Mammary epithelial cell (primary cell): Measurements from ENCODE around the gene HSD17B2.

Source experiments
- CTCF ChIP-seq, 2 donors: IDR thresholded peaks in 1 of 2; conservative IDR thresholded peaks in 1 of 2; 2 replicates each; pipeline ENCODE4 v1.5.1; 2011 to 2012; ENCODE audit warnings: inconsistent platforms in 2 of 2, low read length in 2 of 2, mild to moderate bottlenecking in 2 of 2, control low read depth in 1 of 2, low read depth in 1 of 2; ENCODE audit not compliant: insufficient read depth in 1 of 2; ENCODE audit errors: extremely low read depth in 1 of 2
- EZH2 ChIP-seq: IDR thresholded peaks from 2 replicates; pipeline ENCODE4 v1.6.1; 2012; ENCODE audit warnings: low read length, inconsistent platforms, borderline replicate concordance

DNA sequence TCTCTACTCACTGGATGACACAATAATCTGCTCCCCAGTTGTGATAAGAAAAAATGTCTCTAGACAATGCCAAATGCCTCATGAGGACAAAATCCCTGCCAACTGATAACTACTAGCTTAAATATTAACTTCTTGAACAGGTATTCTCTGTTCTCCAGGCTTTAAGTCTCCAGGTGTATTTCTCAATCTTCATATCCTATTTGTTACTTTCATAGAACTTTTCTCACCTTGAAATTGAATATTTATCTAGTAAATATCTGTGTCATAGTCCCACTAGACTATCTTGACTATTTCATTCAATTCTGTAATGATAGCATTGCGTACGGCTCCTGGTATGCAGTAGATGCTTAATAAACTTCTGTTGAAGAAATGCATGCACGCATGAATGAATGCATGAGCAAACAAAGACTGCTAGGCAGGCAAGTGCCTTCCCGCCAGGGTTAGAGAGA lies 15.9 kb downstream of the HSD17B2 start:
- TF ChIP-seq CTCF (conservative IDR thresholded peaks at IDR 0.05 in 1 of 2, IDR thresholded peaks at IDR 0.05 in 1 of 2; ENCODE audit: extremely low read depth in 1 of 2, insufficient read depth in 1 of 2, low read depth in 1 of 2, low read length in 2 of 2) (no peak), EZH2 (no peak)
